IMR-90 (cell line): ENCODE results near the gene HECW1. TPM values are rescaled to one million over a fixed set of nuclear protein-coding genes. Genes with fewer than 3 reads are reported as not detected.
"Not testable (repeated sequence)": the region's sequence is repeated elsewhere in the genome, so short reads cannot be mapped to it uniquely, and the experiment has no call there.

ENCODE experiments used
- ATAC-seq: fragments of 200-7000 bp; cut with Tn5 transposase; 2 replicates; pipeline ENCODE4 v1.9.1; 2020; ENCODE audit warnings: low read depth, mild to moderate bottlenecking, moderate library complexity
- BruUV-seq: library from RNA; stranded (reverse); fragments of 400-500 nt; replicated peaks from 2 replicates; lab custom pipeline; 2021; lab: Mats Ljungman, UMichigan
- CTCF ChIA-PET: fragments of 300-600 bp; formaldehyde crosslinking; extraction: SDS; loops from one replicate; lab custom pipeline; 2021; ENCODE audit warnings: antibody characterized with exemption; lab: Yijun Ruan, JAX
- POLR2A ChIA-PET: fragments of 300-600 bp; sonication (Branson Sonifier 250); formaldehyde crosslinking; loops from one replicate; lab custom pipeline; 2022; ENCODE audit warnings: antibody characterized with exemption; ENCODE audit not compliant: unreplicated experiment; lab: Charles Lee
- DNase-seq: peaks from one replicate; pipeline ENCODE4 v3.0.0; 2013
- H2AFZ ChIP-seq: replicated peaks from 2 replicates; pipeline ENCODE3; 2013; ENCODE audit warnings: low read length, mild to moderate bottlenecking; ENCODE audit not compliant: poor library complexity
- H2AK5ac ChIP-seq: 2 replicates; pipeline ENCODE4 v1.6.1; 2013; ENCODE audit warnings: low read depth, low read length, inconsistent platforms
- H2AK9ac ChIP-seq: replicated peaks from 2 replicates; pipeline ENCODE3; 2013; ENCODE audit warnings: mild to moderate bottlenecking, low read depth, low read length, moderate library complexity; ENCODE audit not compliant: poor library complexity
- H2BK120ac ChIP-seq: 2 replicates; pipeline ENCODE4 v1.6.1; 2013; ENCODE audit warnings: low read depth, low read length, inconsistent platforms
- H2BK15ac ChIP-seq: 3 replicates; pipeline ENCODE4 v1.6.1; 2013; ENCODE audit warnings: low read depth, low read length, inconsistent platforms
- H2BK20ac ChIP-seq: 2 replicates; pipeline ENCODE4 v1.6.1; 2013; ENCODE audit warnings: low read depth, mild to moderate bottlenecking, inconsistent platforms, low read length, moderate library complexity
- H2BK5ac ChIP-seq: 2 replicates; pipeline ENCODE4 v1.6.1; 2013; ENCODE audit warnings: mild to moderate bottlenecking, low read depth, low read length, inconsistent platforms; ENCODE audit not compliant: poor library complexity, severe bottlenecking
- H3K14ac ChIP-seq: replicated peaks from 2 replicates; pipeline ENCODE4 v1.6.1; 2013; ENCODE audit warnings: low read depth, low read length, inconsistent platforms
- H3K18ac ChIP-seq: 2 replicates; pipeline ENCODE4 v1.6.1; 2013; ENCODE audit warnings: low read depth, low read length, control low read depth
- H3K23ac ChIP-seq: 2 replicates; pipeline ENCODE4 v1.6.1; 2013; ENCODE audit warnings: low read depth, low read length, inconsistent platforms
- H3K27ac ChIP-seq: 2 replicates; pipeline ENCODE4 v1.5.1; 2013; ENCODE audit warnings: mild to moderate bottlenecking, control low read depth, low read length; ENCODE audit not compliant: insufficient read depth
- H3K27me3 ChIP-seq: 2 replicates; pipeline ENCODE4 v1.6.1; 2013; ENCODE audit warnings: low read length; ENCODE audit not compliant: control insufficient read depth, insufficient read depth
- H3K36me3 ChIP-seq: 2 replicates; pipeline ENCODE4 v1.6.1; 2013; ENCODE audit warnings: low read length, mixed read lengths; ENCODE audit not compliant: control insufficient read depth, insufficient read depth
- H3K4ac ChIP-seq: 2 replicates; pipeline ENCODE4 v1.6.1; 2013; ENCODE audit warnings: low read depth, low read length, inconsistent platforms
- H3K4me1 ChIP-seq: 2 replicates; pipeline ENCODE4 v1.6.1; 2013; ENCODE audit warnings: low read length, mixed read lengths; ENCODE audit not compliant: control insufficient read depth, insufficient read depth
- H3K4me2 ChIP-seq: 2 replicates; pipeline ENCODE4 v1.6.1; 2013; ENCODE audit warnings: low read depth, mild to moderate bottlenecking, control low read depth, low read length, moderate library complexity
- H3K4me3 ChIP-seq: 2 replicates; pipeline ENCODE4 v1.5.1; 2013; ENCODE audit warnings: low read depth, mild to moderate bottlenecking, control low read depth, low read length, moderate library complexity; ENCODE audit not compliant: insufficient read depth
- H3K56ac ChIP-seq: 2 replicates; pipeline ENCODE4 v1.6.1; 2013; ENCODE audit warnings: low read length, inconsistent platforms; ENCODE audit not compliant: insufficient read depth; ENCODE audit errors: extremely low read depth
- H3K79me1 ChIP-seq, 2 experiments: 2 replicates each; pipeline ENCODE4 v1.6.1; 2013; ENCODE audit warnings: low read length in 2 of 2, inconsistent platforms in 1 of 2, low read depth in 1 of 2
- H3K9ac ChIP-seq: 2 replicates; pipeline ENCODE4 v1.6.1; 2013; ENCODE audit warnings: low read depth, low read length, control low read depth
- H3K9me1 ChIP-seq: 2 replicates; pipeline ENCODE4 v1.6.1; 2013; ENCODE audit warnings: low read length, inconsistent platforms; ENCODE audit not compliant: insufficient read depth
- H3K9me3 ChIP-seq: 2 replicates; pipeline ENCODE4 v1.6.1; 2013; ENCODE audit warnings: low read length; ENCODE audit not compliant: control insufficient read depth, insufficient read depth
- H4K20me1 ChIP-seq: 2 replicates; pipeline ENCODE4 v1.6.1; 2013; ENCODE audit warnings: low read length, inconsistent platforms; ENCODE audit not compliant: insufficient read depth
- H4K5ac ChIP-seq: 2 replicates; pipeline ENCODE4 v1.6.1; 2013; ENCODE audit warnings: mild to moderate bottlenecking, low read depth, low read length, control low read depth
- H4K8ac ChIP-seq, 2 experiments: 2 replicates each; pipeline ENCODE4 v1.6.1; 2013; ENCODE audit warnings: low read depth in 2 of 2, low read length in 2 of 2, control low read depth in 1 of 2, inconsistent platforms in 1 of 2
- H4K91ac ChIP-seq: 2 replicates; pipeline ENCODE4 v1.6.1; 2013; ENCODE audit warnings: low read depth, low read length, inconsistent platforms; ENCODE audit not compliant: insufficient read depth
- MAFK ChIP-seq: IDR thresholded peaks from 2 replicates; pipeline ENCODE4 v1.6.1; 2012; ENCODE audit warnings: low read depth, low read length, improper control_type of control experiment
- WGBS, 2 experiments: methylation state at CpG; one replicate each; pipeline versions ENCODE4 v1.1.5 to v1.1.7; 2013; ENCODE audit warnings: missing lambda C conversion rate in 2 of 2; ENCODE audit not compliant: insufficient read length in 1 of 2; ENCODE audit errors: extremely low coverage in 2 of 2; 5-methylcytosine and 5-hydroxymethylcytosine counted together
- dilution Hi-C: fragments of 300-500 bp; cut with HindIII; formaldehyde crosslinking; loops from one replicate; pipeline ENCODE4 v1.14.3; 2018; ENCODE audit warnings: low sequenced_read_pairs; ENCODE audit not compliant: unreplicated experiment
- in situ Hi-C: fragments of 300-500 bp; cut with MboI; formaldehyde crosslinking; loops from 3 replicates; pipeline ENCODE4 v1.14.3; 2019; ENCODE audit warnings: low sequenced_read_pairs, inconsistent platforms, mixed read lengths
- intact Hi-C: fragments of 100-400 bp; cut with micrococcal nuclease; formaldehyde crosslinking; loops from 2 replicates; pipeline ENCODE4 v1.10.0; 2022
- polyA plus RNA-seq, 3 experiments: library from polyadenylated mRNA; depleted of rRNA; stranded (reverse); fragments of >200 nt; gene quantifications; 2 replicates each; pipeline ENCODE4 v1.2.3, GENCODE V29; 2012; ENCODE audit warnings: low replicate concordance in 1 of 3
- total RNA-seq: library from RNA; depleted of rRNA; stranded (reverse); fragments of >200 nt; gene quantifications from 2 replicates; pipeline ENCODE4 v1.2.3, GENCODE V29; 2012

The HECW1 gene
- total and polyA plus RNA-seq, 2 of the 4 experiments (the other 2 are of a cell fraction) = 0.56 to 1.3 TPM

DNA sequence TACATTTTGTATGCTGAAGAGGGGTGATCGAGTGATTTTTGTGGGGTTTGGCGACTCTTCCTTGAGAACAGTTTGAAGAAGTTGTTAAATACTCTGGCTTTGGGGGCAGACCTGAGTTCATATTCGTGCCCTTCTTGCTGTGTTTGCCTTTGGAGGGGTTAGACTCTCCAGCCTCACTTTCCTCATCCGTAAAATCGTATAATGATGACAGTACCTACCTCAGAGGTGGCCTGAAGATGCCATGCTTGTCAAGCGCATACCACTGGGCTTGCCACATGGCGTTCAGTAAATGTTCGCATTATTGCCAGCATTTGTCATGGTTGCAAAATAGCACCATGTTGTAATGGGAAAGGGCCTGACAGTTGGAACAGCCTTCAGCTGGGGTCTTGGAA lies 471.7 kb downstream of the HECW1 start (continued):
- TF ChIP-seq MAFK = no peak

DNA sequence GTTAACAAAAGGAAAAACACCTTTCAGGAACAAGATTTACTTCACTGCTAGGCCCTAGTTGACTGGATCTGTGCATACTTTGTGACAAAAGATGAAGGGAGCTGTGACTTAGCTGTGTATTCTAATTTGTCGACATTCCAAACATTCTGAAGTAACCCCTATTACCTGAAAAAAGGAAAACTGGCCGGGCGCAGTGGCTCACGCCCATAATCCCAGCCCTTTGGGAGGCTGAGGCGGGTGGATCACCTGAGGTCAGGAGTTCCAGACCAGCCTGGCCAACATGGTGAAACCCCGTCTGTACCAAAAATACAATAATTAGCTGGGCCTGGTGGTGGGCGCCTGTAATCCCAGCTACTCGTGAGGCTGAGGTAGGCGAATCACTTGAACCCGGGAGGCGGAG lies 472.3 kb downstream of the HECW1 start:
- peak overlapping the region; percentile 54 for H3K9ac ChIP-seq
- H3K9me1 ChIP-seq, dilution Hi-C loops, POLR2A ChIA-PET, H2BK15ac ChIP-seq, H4K5ac ChIP-seq, BruUV-seq, H3K9me3 ChIP-seq, DNase-seq, H3K4me1 ChIP-seq, H4K91ac ChIP-seq, H2BK20ac ChIP-seq, H3K27me3 ChIP-seq, ATAC-seq, H2AK5ac ChIP-seq, H2AK9ac ChIP-seq, H3K56ac ChIP-seq, H2AFZ ChIP-seq, H4K8ac ChIP-seq, H3K36me3 ChIP-seq: not testable (repeated sequence)
- peak overlapping the region; percentile 10; the same call in 1 of the 2 replicates for H3K27ac ChIP-seq
- peak overlapping the region; percentile 91 for H3K4me3 ChIP-seq
- in situ Hi-C loops (loop anchor here (5.0 kb wide), 2 partner anchors 118 to 253 kb away; no protein-coding TSS in a partner anchor), intact Hi-C loops (loop anchor here (1.0 to 10.0 kb wide), 2 partner anchors 64 to 650 kb away; partner anchors contain the start of genes MRPL32 and PSMA2)
- 0 out of 2 replicates have a peak overlapping the region, but pooled peaks have one; percentile 30 for H2BK120ac ChIP-seq
- peak overlapping the region; percentile 80 for H3K23ac ChIP-seq
- H3K79me1 ChIP-seq = peaks cover 0 to 26% of the 10 kb centered on the region in 2 experiments; a peak in 2 of 4 replicates
- H4K20me1 ChIP-seq = peaks cover 61% of the 10 kb centered on the region
- CTCF ChIA-PET = interaction anchor here (1.3 to 1.5 kb wide), 2 partner anchors 113 to 116 kb away, joined by 5 to 13 read pairs; no protein-coding TSS in a partner anchor
- WGBS, 2 experiments = 97% methylated on average over 6 of the region's 11 CpGs; no CpG with 5 or more reads in 1 of the 2 experiments
- peak overlapping the region; percentile 24; the same call in 1 of the 2 replicates for H3K18ac ChIP-seq
- peak overlapping the region; percentile 20; the same call in 1 of the 2 replicates for H3K4ac ChIP-seq
- H3K4me2 ChIP-seq = peak overlapping the region; percentile 76
- H2BK5ac ChIP-seq = peak overlapping the region; percentile 65
- peak overlapping the region; percentile 80 for H3K14ac ChIP-seq
